ENCODE data around the gene ASIC2. TPM values are rescaled to one million over a fixed set of nuclear protein-coding genes. Genes with fewer than 3 reads are reported as not detected.

The ASIC2 gene
- total RNA-seq, 1 donor from 2014 or later = 0.36 TPM

DNA sequence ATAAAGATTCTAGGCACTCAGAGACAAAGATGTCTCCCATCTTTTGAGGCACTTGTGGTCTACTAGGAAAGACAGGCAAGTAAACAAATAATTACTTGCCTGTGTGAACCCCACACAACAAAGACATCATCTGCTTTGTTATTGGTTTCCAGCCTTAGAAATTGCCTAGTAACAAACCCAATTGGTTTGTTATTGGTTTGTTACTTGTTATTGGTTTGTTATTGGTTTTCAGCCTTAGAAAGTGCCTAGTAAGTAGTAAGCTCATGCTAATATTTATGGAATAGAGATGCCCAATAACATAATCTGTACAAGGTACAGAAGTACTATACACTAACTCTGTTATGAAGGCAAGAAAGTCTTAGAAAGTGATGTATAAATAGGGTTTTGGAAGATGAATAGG lies 67.1 kb downstream of the ASIC2 start:
- FAIRE-seq (no peak), DNase-seq (ENCODE audit: low read depth) (no peak)
- peaks cover 52% of the 10 kb centered on the region for H3K27me3 Mint-ChIP-seq (ENCODE audit: low read depth, unreplicated experiment)
- Histone ChIP-seq H3K27ac (ENCODE audit: low read depth, low read length) (no peak overlapping the region), H3K4me3 (ENCODE audit: insufficient read depth, low read depth, low read length) (no peak overlapping the region), H3K36me3 (ENCODE audit: insufficient read depth, low read length) (no peaks in the 10 kb centered on the region), H3K4me1 (ENCODE audit: insufficient read depth, low read length) (no peaks in the 10 kb centered on the region), H2AFZ (ENCODE audit: low read depth, low read length) (no peak overlapping the region), H3K27me3 (ENCODE audit: insufficient read depth, low read length) (no peaks in the 10 kb centered on the region), H3K4me2 (ENCODE audit: low read length) (no peak overlapping the region), H3K9ac (ENCODE audit: low read length) (no peak overlapping the region), H3K9me3 (ENCODE audit: insufficient read depth, low read depth, low read length) (no peaks in the 10 kb centered on the region), H3K79me2 (ENCODE audit: insufficient read depth, low read length) (no peaks in the 10 kb centered on the region), H4K20me1 (ENCODE audit: insufficient read depth, low read length) (no peaks in the 10 kb centered on the region)
- peaks cover 3% of the 10 kb centered on the region for H3K9me3 Mint-ChIP-seq (ENCODE audit: unreplicated experiment)
- no peaks in the 10 kb centered on the region for H3K4me1 Mint-ChIP-seq (ENCODE audit: low read depth, unreplicated experiment)
- no peak overlapping the region for H3K27ac Mint-ChIP-seq (ENCODE audit: unreplicated experiment)
- no peak overlapping the region for H3K4me3 Mint-ChIP-seq (ENCODE audit: unreplicated experiment)
- H3K36me3 Mint-ChIP-seq (ENCODE audit: low read depth, unreplicated experiment) = no peaks in the 10 kb centered on the region
- no peak for TF ChIP-seq EZH2 (IDR thresholded peaks at IDR 0.05; ENCODE audit: insufficient read depth, low read length)
- TF ChIP-seq, protein P1, sequence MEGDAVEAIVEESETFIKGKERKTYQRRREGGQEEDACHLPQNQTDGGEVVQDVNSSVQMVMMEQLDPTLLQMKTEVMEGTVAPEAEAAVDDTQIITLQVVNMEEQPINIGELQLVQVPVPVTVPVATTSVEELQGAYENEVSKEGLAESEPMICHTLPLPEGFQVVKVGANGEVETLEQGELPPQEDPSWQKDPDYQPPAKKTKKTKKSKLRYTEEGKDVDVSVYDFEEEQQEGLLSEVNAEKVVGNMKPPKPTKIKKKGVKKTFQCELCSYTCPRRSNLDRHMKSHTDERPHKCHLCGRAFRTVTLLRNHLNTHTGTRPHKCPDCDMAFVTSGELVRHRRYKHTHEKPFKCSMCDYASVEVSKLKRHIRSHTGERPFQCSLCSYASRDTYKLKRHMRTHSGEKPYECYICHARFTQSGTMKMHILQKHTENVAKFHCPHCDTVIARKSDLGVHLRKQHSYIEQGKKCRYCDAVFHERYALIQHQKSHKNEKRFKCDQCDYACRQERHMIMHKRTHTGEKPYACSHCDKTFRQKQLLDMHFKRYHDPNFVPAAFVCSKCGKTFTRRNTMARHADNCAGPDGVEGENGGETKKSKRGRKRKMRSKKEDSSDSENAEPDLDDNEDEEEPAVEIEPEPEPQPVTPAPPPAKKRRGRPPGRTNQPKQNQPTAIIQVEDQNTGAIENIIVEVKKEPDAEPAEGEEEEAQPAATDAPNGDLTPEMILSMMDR (IDR thresholded peaks at IDR 0.05; ENCODE audit: insufficient read depth, low read depth, low read length) = no peak

DNA sequence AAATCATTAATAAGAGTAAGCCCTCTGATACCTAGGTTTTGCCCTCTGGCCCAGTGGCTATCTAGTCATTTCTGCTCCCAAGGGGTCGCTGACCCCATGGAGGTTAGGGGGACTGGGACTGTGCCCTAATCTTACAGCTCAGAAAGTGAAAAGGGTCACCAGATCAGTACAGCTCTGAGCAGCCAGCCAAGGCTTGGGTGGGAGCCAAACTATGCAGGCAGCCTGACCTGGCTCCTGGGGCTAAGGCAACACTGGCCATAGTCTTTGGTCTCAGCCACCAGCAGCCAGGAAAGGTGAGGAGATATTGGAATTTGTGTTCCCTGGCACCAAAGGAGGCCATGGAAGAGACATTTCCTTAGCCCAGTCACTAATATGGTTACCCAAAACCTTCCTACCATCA lies 67.6 kb downstream of the ASIC2 start:
- DNase-seq (ENCODE audit: low read depth) (no peak), FAIRE-seq (no peak)
- Mint-ChIP-seq H3K36me3 (ENCODE audit: low read depth, unreplicated experiment) (no peaks in the 10 kb centered on the region), H3K27me3 (ENCODE audit: low read depth, unreplicated experiment) (peaks cover 52% of the 10 kb centered on the region), H3K9me3 (ENCODE audit: unreplicated experiment) (peaks cover 3% of the 10 kb centered on the region), H3K4me1 (ENCODE audit: low read depth, unreplicated experiment) (no peaks in the 10 kb centered on the region), H3K4me3 (ENCODE audit: unreplicated experiment) (no peak overlapping the region), H3K27ac (ENCODE audit: unreplicated experiment) (no peak overlapping the region)
- H3K4me3 ChIP-seq (ENCODE audit: insufficient read depth, low read depth, low read length) = no peak overlapping the region
- no peak overlapping the region for H2AFZ ChIP-seq (ENCODE audit: low read depth, low read length)
- no peaks in the 10 kb centered on the region for H3K27me3 ChIP-seq (ENCODE audit: insufficient read depth, low read length)
- no peak overlapping the region for H3K27ac ChIP-seq (ENCODE audit: low read depth, low read length)
- H3K9me3 ChIP-seq (ENCODE audit: insufficient read depth, low read depth, low read length) = no peaks in the 10 kb centered on the region
- no peaks in the 10 kb centered on the region for H3K36me3 ChIP-seq (ENCODE audit: insufficient read depth, low read length)
- H3K4me1 ChIP-seq (ENCODE audit: insufficient read depth, low read length) = no peaks in the 10 kb centered on the region
- H3K79me2 ChIP-seq (ENCODE audit: insufficient read depth, low read length) = no peaks in the 10 kb centered on the region
- H4K20me1 ChIP-seq (ENCODE audit: insufficient read depth, low read length) = no peaks in the 10 kb centered on the region
- H3K9ac ChIP-seq (ENCODE audit: low read length) = no peak overlapping the region
- no peak overlapping the region for H3K4me2 ChIP-seq (ENCODE audit: low read length)
- no peak for TF ChIP-seq EZH2 (IDR thresholded peaks at IDR 0.05; ENCODE audit: insufficient read depth, low read length)
- TF ChIP-seq, protein P1 (IDR thresholded peaks at IDR 0.05; ENCODE audit: insufficient read depth, low read depth, low read length) = no peak

DNA sequence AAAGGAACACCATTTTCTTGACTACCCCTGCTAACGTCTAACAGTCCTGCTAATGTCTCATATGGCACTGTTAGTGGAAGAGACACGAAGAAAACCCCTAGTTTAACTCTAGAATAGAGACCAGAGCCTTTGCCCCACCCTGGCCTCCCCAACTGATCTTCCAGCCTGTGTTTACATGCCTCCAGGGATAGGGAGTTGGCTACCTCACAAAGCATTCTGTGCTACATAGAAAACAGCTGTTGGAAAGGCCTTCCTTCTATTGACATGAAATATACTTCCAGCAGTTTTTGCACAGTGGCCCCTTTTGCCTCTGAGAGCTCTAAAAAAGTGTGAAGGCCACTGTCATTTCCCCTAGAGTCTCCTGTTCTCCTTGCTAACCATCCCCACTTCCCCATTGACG lies 73.1 kb downstream of the ASIC2 start:
- Mint-ChIP-seq H3K27ac (ENCODE audit: unreplicated experiment) (no peak overlapping the region), H3K4me3 (ENCODE audit: unreplicated experiment) (no peak overlapping the region), H3K27me3 (ENCODE audit: low read depth, unreplicated experiment) (peaks cover 41% of the 10 kb centered on the region), H3K4me1 (ENCODE audit: low read depth, unreplicated experiment) (peaks cover 8% of the 10 kb centered on the region), H3K36me3 (ENCODE audit: low read depth, unreplicated experiment) (no peaks in the 10 kb centered on the region), H3K9me3 (ENCODE audit: unreplicated experiment) (no peaks in the 10 kb centered on the region)
- no peak for TF ChIP-seq EZH2 (IDR thresholded peaks at IDR 0.05; ENCODE audit: insufficient read depth, low read length)
- TF ChIP-seq, protein P1 (IDR thresholded peaks at IDR 0.05; ENCODE audit: insufficient read depth, low read depth, low read length) = no peak
- Histone ChIP-seq H3K27ac (ENCODE audit: low read depth, low read length) (no peak overlapping the region), H3K27me3 (ENCODE audit: insufficient read depth, low read length) (no peaks in the 10 kb centered on the region), H2AFZ (ENCODE audit: low read depth, low read length) (no peak overlapping the region), H3K4me2 (ENCODE audit: low read length) (no peak overlapping the region), H3K4me1 (ENCODE audit: insufficient read depth, low read length) (no peaks in the 10 kb centered on the region), H3K36me3 (ENCODE audit: insufficient read depth, low read length) (no peaks in the 10 kb centered on the region), H4K20me1 (ENCODE audit: insufficient read depth, low read length) (no peaks in the 10 kb centered on the region), H3K9me3 (ENCODE audit: insufficient read depth, low read depth, low read length) (no peaks in the 10 kb centered on the region), H3K9ac (ENCODE audit: low read length) (no peak overlapping the region), H3K79me2 (ENCODE audit: insufficient read depth, low read length) (no peaks in the 10 kb centered on the region), H3K4me3 (ENCODE audit: insufficient read depth, low read depth, low read length) (no peak overlapping the region)
- DNase-seq (ENCODE audit: low read depth) (no peak), FAIRE-seq (no peak)

Data from astrocyte (in vitro differentiated cells and primary cell).